Ovary (tissue), 3 donors: ENCODE results near the gene ZNF385C.

Source experiments
- EP300 ChIP-seq: sonication (generic); formaldehyde crosslinking; IDR thresholded peaks from one replicate; pipeline ENCODE4 v1.6.1; 2017; ENCODE audit warnings: antibody characterized with exemption
- POLR2A ChIP-seq: fragments of 450-650 bp; IDR thresholded peaks from one replicate; pipeline ENCODE4 v1.6.1; 2017; ENCODE audit warnings: antibody characterized with exemption, mild to moderate bottlenecking, moderate library complexity
- TF ChIP-seq, protein P1 (sequence below), 3 donors: fragments of 450-650 bp in 2 of 3; fragments of 200-600 bp in 1 of 3; IDR thresholded peaks; one replicate each; pipeline versions ENCODE4 v1.5.1 to v1.8.0; 2016 to 2022; ENCODE audit warnings: antibody characterized with exemption in 3 of 3, mild to moderate bottlenecking in 1 of 3
- donor health status: DM: no; HTN: no; CAD: no.

- no peak for TF ChIP-seq EP300
- TF ChIP-seq, protein P1, sequence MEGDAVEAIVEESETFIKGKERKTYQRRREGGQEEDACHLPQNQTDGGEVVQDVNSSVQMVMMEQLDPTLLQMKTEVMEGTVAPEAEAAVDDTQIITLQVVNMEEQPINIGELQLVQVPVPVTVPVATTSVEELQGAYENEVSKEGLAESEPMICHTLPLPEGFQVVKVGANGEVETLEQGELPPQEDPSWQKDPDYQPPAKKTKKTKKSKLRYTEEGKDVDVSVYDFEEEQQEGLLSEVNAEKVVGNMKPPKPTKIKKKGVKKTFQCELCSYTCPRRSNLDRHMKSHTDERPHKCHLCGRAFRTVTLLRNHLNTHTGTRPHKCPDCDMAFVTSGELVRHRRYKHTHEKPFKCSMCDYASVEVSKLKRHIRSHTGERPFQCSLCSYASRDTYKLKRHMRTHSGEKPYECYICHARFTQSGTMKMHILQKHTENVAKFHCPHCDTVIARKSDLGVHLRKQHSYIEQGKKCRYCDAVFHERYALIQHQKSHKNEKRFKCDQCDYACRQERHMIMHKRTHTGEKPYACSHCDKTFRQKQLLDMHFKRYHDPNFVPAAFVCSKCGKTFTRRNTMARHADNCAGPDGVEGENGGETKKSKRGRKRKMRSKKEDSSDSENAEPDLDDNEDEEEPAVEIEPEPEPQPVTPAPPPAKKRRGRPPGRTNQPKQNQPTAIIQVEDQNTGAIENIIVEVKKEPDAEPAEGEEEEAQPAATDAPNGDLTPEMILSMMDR (IDR thresholded peaks at IDR 0.05) = no peak
- no peak for TF ChIP-seq POLR2A
Observed at GRCh38 chr17:42087736-42088705, 10.3 kb downstream of the ZNF385C start.
